Ishikawa (cell line): Measurements from ENCODE around the gene MYO1A.

Experiments used
- CEBPB ChIP-seq: IDR thresholded peaks from 2 replicates; pipeline ENCODE4 v1.6.1; 2012
- CREB1 ChIP-seq: IDR thresholded peaks from 2 replicates; pipeline ENCODE4 v1.6.1; 2012; ENCODE audit warnings: low read depth
- EGR1 ChIP-seq: IDR thresholded peaks from 2 replicates; pipeline ENCODE4 v1.6.1; 2012
- EP300 ChIP-seq: IDR thresholded peaks from 2 replicates; pipeline ENCODE4 v1.6.1; 2012; ENCODE audit warnings: borderline replicate concordance
- FOXM1 ChIP-seq: IDR thresholded peaks from 2 replicates; pipeline ENCODE4 v1.6.1; 2012; ENCODE audit warnings: low read depth, borderline replicate concordance
- MAX ChIP-seq: IDR thresholded peaks from 2 replicates; pipeline ENCODE4 v1.6.1; 2012
- NFIC ChIP-seq: IDR thresholded peaks from 2 replicates; pipeline ENCODE4 v1.6.1; 2012
- RAD21 ChIP-seq: IDR thresholded peaks from 2 replicates; pipeline ENCODE4 v1.6.1; 2012; ENCODE audit warnings: low read depth
- REST ChIP-seq: IDR thresholded peaks from 2 replicates; pipeline ENCODE4 v1.6.1; 2012; ENCODE audit warnings: low read depth, mild to moderate bottlenecking
- TAF1 ChIP-seq: IDR thresholded peaks from 2 replicates; pipeline ENCODE4 v1.6.1; 2012; ENCODE audit warnings: low read depth, mild to moderate bottlenecking
- TCF12 ChIP-seq: IDR thresholded peaks from 2 replicates; pipeline ENCODE4 v1.6.1; 2012; ENCODE audit warnings: low read depth
- TEAD4 ChIP-seq: IDR thresholded peaks from 2 replicates; pipeline ENCODE4 v1.6.1; 2012
- USF1 ChIP-seq: IDR thresholded peaks from 2 replicates; pipeline ENCODE4 v1.6.1; 2012
- YY1 ChIP-seq: IDR thresholded peaks from 2 replicates; pipeline ENCODE4 v1.6.1; 2012; ENCODE audit warnings: low read depth
- ZBTB7A ChIP-seq: IDR thresholded peaks from 2 replicates; pipeline ENCODE4 v1.6.1; 2012; ENCODE audit warnings: low read depth

Gene MYO1A

DNA sequence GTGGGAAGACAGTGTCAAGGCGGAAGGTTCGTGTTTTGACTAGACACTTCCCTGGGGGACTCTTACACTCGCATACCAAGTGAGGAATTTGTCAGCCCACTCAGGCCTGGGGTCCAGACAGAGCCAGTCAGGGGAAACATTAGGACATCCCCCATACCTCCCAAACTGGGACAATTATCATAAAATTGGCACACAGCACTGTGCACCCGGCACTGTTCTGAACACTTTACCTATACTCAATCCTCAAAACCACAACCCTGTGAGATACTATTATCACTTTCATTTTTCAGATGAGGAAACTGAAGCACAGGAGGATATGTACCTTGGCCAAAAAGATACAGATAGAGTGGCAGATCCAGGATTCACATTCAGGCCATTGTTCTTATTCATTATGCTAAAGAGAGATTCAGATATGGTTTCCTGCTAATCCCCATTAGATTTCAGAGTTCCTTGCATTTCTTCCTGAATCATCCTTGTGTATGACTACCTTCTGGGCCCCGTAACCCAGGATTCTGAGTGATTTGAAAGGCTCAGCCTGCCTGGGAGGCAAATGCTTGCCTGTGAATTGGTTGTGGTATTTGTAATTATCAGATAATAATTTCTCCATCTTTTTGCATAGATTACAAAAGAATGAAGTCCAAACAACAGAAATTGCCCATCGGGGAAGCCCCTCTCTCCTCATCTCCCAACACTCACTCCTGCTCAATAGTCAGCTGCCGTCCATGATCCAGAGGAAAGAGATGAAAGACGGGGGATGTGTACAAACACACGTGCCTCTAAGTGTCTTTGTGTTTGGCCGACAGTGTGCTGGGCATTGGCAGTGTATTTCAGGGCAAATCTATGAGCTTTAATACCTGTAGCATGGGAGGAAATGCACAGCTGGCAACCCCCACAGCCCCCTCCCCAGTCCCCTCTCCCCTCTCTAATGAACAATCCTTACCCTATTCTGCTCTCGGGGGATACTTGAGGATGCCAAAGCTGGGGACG lies 38.2 kb downstream of the MYO1A start:
- TF ChIP-seq TCF12 (no peak), ZBTB7A (no peak), TAF1 (no peak), NFIC (no peak), MAX (no peak), YY1 (no peak), CREB1 (no peak), CEBPB (no peak), REST (no peak), RAD21 (no peak), FOXM1 (no peak), TEAD4 (no peak), EP300 (no peak), USF1 (no peak), EGR1 (no peak)

GRCh38 chr12:57010627-57011247 lies 39.2 kb downstream of the MYO1A start:
- TF ChIP-seq ZBTB7A (no peak), USF1 (no peak), TCF12 (no peak), CREB1 (no peak), CEBPB (no peak), FOXM1 (no peak), REST (no peak), TAF1 (no peak), MAX (no peak), YY1 (no peak), NFIC (no peak), EGR1 (no peak), TEAD4 (no peak)

GRCh38 chr12:57009949-57010626 lies 39.8 kb downstream of the MYO1A start:
- TF ChIP-seq ZBTB7A = no peak
- TF ChIP-seq TEAD4 = no peak
- TF ChIP-seq EP300 = no peak
- no peak for TF ChIP-seq TAF1
- TF ChIP-seq RAD21 = no peak
- no peak for TF ChIP-seq USF1
- no peak for TF ChIP-seq YY1
- TF ChIP-seq REST = no peak
- TF ChIP-seq CEBPB = no peak
- TF ChIP-seq FOXM1 = no peak
- no peak for TF ChIP-seq MAX
- no peak for TF ChIP-seq TCF12
- TF ChIP-seq NFIC = no peak
